GM18520 (cell line): ENCODE results near the gene UBE2D4.
A peak's percentile ranks its signal among the peaks of the same experiment; 100 is the strongest.

ENCODE experiments used
- ATAC-seq: cut with Tn5 transposase; IDR thresholded peaks from one replicate; pipeline ENCODE4 v1.9.1; 2021; ENCODE audit not compliant: unreplicated experiment

Gene UBE2D4

DNA sequence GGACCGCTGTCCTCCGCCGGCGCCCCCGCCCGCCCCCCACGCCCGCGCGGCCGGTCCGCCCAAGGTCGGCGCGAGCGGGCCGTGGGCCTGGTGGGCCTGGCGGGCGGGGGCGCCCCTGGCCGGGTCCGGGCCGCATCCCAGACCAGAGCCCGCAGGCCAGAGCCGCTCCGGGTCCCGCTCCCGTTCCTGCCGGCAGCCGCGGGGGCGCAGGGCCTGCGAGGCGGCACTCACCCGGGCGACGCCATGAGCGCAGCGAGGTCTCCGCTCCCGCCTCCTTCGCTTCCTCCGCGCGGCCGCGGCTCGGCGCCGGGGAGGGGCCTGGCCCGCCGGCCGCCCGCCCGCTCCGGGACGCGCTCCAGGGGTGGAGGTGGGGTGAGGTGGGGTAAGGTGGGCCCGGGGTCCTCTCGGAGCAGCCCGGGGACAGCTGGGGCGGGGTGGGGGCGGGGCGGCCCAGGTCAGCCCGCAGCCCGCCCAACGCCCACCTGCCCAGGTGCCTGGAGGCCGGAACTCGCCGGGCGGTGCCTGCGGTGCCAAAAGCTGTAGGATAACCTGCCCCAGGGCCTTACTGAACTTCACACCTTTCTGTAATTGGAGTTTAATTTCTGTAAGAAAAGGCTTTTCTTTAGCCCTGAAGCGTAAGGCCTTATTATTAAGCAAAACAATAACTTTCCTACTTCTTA, 19.8 kb upstream of the UBE2D4 start, which contains the start of gene URGCP:
URGCP (minus strand) TSS at position 266 of the 680 bp plus-strand sequence; CDS start at position 245, 21 bp downstream.
- peak; percentile 51 for ATAC-seq

DNA sequence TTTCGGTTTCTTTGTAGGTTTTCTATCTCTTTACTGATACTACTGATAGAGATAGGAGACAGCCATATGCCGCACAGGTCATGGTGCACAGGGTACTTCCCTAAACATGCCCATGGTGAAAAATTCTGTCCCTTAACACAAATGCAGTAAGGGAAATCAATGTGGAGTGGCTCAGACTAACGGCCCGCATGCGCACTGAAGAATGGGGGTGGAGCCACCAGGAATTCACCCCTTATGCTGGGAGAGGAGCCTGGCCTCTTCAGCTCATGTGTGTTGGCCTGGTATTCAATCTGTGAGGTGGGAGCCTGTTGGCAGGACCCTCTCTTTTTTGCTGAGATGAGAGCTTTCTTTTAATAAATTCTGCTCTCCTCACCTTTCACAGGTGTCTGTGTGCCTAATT, 11.4 kb upstream of the UBE2D4 start:
- ATAC-seq = no peak

DNA sequence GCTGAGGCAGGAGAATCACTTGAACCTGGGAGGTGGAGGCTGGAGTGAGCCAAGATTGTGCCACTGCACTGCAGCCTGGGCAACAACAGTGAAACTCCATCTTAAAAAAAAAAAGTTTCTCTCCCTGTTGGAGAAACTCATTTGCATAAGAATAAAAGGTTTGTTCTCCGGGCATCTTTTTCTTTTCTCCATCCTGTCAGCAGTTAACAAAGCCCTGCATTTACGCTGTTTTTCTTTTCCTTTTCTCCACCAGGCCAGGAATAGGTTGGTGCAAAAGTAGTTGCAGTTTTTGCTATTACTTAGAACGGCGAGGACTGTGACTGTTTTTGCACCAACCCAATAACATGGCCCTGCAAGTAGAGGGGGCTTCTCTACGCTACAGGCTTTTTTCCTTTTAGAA, 10.3 kb upstream of the UBE2D4 start:
- ATAC-seq = no peak

DNA sequence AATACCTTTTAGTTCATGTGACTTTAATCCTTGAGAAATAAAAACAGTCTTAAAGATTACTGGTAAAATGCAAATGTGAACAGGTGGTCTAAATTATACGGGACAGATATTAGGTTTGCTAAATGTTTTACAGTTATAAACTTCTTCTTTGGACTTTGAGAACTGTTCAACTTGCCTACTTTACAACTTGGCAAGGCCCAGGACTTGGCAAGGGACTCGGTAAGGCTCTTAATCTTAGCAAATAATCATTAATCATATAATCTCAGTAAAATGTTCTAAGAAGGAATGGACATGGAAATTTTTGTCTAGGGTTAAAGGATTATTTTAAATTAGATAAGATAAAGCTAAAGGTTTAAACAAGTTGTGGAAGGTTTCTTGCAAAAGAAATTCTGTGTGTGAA, 4.8 kb upstream of the UBE2D4 start:
- no peak for ATAC-seq

DNA sequence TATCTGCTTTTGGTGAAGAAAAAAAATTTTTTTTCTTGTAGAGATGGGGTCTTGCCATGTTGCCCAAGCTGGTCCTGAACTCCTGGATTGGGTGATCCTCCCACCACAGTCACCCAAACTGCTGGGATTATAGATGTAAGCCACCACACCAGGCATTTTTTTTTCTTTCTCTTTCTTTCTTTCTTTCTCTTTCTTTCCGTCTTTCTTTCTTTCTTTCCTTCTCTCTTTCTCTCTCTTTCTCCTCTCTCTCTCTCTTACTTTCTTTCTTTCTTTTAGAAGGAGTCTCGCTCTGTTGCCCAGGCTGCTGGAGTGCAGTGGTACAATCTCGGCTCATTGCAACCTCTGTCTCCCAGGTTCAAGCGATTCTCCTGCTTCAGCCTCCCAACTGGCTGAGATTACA, 3.5 kb upstream of the UBE2D4 start:
- no peak for ATAC-seq

DNA sequence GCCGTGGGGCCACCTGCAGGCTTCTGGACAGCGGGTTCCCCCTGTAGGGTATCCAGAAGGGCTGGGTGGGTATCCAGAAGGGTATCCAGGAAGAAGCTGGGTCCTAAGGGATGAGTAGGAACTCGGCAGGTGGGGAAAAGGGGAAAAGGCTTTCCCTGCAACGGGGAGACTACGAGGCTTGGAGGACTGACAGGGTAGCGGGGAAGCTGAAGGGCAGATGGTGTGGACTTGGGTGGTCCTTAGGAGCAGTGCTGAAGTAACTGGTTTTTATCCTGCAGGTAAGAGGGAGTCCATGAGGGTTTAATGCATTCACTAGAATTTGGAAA, 525 bp downstream of the UBE2D4 start:
- no peak for ATAC-seq

DNA sequence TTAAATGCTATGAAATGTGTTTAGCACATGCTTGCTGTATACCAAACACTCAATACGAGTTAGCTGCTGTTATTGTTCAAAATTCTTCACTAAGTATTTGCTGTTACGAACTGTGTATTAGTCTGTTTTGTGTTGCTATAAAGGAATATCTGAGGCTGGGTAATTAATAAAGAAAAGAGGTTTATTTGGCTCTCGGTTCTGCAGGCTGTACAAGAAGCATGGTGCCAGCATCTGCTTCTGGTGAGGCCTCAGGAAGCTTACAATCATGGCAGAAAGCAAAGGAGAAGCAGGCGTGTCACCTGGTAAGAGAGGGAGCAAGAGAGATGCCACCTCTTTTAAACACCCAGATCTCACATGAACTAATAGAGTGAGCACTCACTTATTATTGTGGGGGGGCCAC, 1.6 kb downstream of the UBE2D4 start:
- ATAC-seq = no peak

DNA sequence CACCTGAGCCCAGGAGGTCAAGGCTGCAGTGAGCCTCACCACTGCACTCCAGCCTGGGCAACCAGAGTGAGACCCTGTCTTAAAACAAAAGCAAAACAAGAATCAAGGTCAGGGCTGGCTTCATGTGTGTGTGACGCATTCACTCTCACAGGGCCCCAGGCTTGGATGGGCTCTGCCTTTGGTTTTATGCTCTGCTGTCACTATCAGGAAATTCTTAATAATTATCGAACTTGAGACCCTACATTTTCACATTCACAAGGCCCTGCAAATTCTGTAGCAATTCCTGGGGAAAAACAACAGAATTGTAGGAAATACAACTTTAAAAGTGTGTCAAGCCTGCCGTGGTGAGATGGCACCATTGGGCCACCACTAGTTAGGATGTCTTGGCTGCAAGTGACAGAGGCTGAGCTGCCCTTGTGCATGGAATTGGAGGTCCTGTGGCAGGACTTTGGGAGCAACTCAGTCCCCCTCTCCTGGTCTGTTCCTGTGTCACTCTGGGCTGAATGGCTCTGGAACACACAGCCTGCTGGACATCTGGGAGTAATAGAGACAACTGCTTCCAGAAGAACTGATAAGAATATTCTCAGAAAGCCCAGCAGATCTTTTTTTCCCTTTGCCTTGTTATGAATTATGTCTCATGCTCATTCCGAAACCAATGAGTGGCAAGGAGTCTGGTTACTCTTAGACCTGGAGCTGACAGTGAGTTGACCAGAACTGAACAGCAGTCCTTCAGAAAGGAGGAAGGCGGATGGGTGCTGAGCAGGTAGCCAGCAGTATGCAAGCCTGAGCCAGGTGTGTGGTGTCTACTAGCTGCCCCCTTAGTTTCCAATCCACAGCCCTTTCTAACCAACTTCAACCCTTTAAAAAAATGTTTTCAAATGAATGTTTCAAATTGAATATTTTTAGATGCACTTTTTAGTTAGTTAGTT, 3.6 kb downstream of the UBE2D4 start:
- ATAC-seq = no peak

DNA sequence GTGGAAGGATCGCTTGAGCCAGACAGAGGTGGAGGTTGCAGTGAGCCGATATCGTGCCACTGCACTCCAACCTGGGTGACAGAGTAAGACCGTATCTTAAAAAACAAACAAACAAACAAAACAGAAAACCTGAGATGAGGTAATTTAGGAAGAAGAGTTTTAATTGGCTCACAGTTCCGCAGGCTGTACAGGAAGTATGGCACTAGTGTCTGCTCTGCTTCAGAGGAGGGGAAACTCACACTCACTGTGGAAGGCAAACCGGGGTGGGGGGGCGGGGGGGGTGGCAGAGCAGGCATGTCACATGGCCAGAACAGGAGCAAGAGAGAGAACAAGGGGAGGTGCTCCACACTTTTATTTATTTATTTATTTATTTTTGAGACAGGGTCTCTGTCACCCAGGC, 5.1 kb downstream of the UBE2D4 start:
- ATAC-seq = no peak

DNA sequence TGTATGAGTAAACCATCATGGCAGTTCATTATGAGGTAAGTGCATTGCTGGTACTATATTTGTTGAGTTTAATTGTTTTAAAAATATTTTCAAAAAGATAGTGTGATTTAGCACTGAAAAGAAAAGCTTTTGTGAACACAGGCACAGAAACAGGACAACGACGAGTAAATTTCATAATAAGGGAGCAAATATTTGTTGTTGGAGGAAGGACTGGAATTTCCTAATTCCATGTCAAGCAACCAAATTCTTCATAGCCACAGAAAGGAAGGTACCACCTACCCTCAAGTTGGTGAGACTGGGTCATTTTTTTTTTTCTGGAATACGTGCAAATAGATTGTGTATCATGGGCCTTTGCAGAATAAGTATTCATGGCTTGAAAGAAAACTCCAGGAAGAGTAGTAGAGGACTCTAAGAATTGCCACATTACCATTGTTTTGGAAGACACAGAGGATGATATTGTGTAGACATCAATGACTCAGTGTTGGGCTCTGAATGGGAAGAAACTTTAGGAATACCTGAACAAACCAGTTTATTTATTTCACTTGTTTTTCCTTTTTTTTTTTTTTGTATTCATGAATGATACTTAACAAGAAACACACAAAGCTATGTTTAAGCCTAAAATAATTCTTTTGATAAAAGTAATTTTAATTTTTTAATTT, 7.8 kb downstream of the UBE2D4 start:
- ATAC-seq = no peak

DNA sequence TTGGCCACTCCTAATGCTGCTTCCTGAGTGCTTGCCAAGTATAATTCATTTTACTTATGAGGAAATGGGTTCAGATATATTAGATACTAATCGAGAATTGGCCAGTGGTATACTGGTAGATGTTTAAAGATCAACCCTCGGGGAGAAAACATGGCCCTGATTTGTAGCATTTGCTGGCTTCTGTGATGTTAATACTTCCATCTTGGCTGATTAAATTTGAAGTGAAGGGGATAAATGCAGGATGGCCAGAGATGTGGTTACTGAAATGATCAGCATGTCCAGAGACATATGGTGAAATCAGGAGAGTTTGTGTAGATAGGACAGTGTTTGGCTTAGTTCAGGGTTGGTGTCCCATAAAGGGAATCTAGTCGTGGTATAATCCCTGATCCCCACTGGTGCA, 11.2 kb downstream of the UBE2D4 start:
- no peak for ATAC-seq

DNA sequence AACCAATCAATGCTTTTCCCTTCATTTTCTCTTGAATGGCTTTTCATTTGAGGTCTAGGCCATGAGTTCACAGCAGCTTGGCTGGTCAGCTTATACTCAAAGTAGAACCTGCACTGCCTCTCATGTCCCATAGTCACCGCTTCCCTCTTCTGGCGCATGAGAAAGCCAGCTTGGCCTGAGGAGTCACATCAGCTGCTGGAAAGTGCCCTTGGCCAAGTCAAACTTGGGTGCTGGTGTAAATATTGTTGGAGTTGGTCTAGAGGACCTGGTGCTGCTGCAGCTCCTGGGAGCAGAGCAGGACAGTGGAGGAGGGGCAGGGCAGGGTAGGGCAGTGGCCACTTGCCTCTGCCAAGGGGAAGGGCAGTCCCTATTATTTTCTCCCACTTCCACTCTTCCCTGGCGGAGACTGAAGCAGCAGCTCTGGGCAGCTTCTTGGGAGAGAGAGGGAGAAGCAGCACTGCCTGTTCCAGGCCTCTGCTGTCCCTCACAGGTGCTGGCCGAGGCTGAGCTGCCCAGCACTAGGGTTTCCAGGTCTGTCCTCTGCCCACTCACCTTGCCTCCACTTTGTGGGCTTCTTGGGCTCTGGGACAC, 12.8 kb downstream of the UBE2D4 start:
- ATAC-seq = no peak

DNA sequence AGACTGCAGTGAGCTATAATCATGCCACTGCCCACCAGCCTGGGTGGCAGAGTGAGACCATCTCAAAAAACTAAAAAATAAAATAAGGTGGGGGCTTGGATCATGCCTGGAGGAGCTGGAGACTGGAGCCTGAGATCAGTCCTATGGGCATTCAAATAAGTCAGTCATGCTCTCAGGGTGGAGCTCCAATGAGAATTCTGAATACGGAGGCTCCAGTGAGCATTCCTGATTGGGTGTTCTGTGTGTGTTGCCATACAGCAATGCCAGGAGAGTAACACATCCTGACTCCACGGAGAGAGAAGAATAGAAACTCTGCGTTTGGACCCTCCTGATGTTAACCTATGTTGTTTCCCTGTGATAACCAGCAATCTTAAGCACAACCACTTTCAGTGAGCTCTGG, 16.0 kb downstream of the UBE2D4 start:
- ATAC-seq = no peak

DNA sequence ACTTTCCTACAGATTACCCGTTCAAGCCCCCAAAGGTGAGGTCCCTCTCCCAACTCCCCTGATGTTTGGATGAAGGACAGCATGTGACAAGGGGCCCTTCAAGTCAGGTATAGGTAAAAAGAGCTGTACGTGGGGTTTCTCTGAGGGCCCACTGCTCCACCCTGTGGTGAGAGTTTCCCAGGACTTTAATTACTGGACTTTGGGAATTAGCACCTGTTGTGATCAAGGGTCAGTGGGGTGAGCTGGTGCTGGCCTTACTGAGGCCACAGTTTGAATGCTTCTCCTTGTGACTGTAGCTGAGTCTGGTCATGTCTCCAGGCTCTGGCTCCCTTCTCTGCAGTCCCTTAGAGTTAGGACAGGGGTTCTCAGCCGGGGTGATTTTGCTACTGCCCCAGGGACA, 16.8 kb downstream of the UBE2D4 start:
- ATAC-seq = no peak

DNA sequence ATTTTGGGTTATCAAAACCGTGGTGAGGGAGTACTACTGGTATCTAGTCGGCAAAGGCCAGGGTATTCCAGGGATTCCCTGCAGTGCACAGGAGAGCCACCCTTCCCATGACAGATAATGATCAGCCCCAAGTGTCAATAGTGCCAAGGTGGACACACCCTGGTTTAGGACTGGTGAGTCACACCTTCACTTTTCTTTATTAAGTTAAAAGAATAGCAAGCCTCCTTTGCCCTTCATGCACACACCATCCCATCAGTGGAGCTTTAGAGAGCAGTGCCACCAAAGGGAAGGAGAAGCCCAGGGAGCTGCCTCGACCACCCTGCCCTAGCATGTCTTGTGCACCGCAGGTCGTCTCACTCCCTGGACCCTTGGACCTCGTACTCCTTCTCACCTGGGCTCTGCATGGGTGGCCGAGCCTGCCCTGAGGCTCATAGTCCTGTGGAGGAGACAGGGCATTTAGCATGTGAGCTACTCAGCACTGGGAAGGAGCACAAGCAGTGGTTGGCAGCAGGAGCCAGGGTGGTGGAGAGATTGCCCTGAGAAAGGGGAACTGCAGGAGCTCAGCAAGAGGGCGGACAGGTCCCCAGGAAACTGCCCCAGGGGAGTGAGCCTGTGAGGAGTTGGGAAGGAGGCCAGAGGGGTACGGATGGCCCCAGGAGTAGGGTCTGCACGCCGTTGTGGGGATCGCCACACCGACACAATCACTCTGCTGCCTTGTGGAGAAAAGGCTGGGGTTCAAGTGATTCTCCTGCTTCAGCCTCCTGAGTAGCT, 17.4 kb downstream of the UBE2D4 start:
- ATAC-seq = no peak

DNA sequence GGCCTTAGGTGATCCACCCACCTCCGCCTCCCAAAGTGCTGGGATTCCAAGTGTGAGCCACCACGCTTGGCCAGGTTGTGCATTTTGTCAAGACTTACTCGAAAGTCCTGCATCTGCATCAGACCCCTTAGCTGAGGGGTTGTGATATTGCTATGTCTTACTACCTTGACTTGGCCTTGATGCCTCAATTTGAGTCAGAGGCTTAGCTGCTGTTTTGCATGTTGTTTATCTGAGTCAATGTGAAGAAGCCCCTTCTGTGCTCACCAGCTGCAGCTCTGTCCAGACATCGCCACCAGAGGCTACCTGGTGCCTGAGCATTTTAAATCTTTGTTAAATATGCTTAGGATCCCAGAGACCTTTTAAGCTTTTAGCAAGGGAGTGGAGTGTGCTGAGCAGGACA, 18.1 kb downstream of the UBE2D4 start:
- peak; percentile 65 for ATAC-seq

DNA sequence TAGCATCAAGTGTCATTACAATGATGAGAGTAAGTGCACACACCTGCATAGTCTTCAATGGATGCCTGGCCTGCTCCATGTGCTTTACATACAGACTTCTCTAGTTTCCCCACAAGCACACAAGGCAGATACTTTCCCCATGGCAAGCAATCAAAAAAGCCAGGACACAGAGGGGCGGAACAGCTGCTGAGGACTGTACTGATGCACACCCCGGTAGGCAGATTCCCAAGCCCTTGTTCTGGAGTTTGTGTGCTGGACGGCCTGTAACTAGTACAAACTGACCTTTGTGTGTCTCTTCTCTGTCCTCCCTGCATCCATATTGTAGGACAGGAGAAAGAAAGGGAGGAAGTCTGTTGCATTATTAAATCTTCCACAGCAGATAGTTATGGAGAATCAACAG, 25.8 kb downstream of the UBE2D4 start:
- ATAC-seq = no peak

DNA sequence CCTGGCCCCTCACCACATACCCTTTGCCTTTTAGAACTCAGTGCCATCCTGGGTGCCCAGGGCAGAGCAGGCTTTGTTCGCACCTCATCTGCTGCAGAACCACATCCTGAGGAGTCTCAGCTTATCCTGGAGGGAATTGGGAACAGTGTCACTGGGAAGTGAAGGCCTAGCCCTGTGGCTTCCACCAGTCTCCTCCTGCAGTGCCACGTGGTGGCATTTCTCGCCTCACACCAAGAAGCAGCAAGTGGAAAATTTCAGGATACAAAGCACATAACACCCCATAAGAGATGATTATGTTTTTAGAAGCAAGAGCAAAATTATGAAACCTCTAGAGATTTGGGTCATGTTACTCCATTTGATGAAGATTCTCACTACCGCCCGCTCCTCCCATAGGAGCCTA, 26.8 kb downstream of the UBE2D4 start:
- no peak for ATAC-seq

DNA sequence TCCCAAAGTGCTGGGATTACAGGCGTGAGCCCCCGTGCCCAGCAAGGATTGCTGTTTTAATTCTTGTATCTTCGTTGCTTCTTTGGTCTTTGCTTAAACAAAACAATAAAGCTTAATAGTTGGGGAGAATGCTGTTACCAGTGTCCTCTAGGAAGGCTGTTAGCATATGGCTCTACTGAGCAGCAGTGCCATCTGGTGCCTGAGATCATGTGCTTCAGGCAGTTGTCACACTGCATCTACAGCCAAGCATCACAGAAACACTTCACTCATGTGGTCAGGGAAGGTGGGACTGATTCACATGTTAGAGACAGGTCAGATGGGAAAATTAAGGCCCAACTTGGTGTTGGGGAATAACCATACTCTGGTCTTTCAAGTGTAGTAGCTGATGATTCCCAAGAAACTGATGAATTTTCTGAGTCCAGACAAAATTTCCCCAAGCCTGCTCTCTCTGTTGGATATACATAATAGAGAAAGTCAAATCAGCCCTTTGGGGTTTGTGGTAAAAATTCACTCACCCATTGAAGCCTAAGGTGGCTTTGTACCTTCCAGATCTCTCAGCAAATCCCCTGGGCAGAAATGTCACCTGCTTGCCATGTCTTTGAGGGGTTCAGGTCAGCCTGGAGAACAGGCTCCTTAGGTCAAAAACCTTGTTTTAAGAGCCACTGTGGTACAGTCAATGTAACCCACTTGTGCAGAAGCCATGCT, 28.4 kb downstream of the UBE2D4 start:
- ATAC-seq = no peak

DNA sequence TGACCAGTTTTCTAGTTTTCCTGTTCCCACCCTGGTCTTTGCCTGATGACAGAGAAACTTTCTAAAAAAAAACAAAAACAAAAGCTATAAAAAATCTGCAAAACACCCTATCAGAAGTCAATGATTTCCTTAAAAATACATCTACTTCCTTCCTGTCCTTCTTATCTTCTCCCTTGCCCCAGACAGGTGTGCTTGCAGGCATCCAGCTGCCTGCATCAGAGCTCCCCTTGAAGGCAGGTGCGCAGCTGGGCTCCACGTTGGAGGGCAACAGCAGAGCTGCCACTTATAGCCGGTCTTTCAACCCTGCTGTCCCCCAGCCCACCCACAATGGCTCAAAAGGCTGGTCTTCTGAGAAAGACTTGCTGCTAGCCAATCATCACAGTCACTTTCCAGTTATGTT, 29.8 kb downstream of the UBE2D4 start:
- ATAC-seq = no peak
